Activated CD4-positive, alpha-beta T cell treated with anti-CD3 and anti-CD28 coated beads for 36 hours (primary cell): Measurements from ENCODE around the gene MTUS2. TPM values are rescaled to one million over a fixed set of nuclear protein-coding genes. Genes with fewer than 3 reads are reported as not detected.

ENCODE experiments used
- ATAC-seq: fragments of 200-7000 bp; cut with Tn5 transposase; one replicate; pipeline ENCODE4 v1.10.0; 2021; ENCODE audit warnings: mild to moderate bottlenecking, moderate library complexity
- CTCF ChIA-PET: fragments of 350-600 bp; sonication (Branson Sonifier 250); formaldehyde crosslinking; loops from one replicate; lab custom pipeline; 2021; ENCODE audit warnings: antibody characterized with exemption; lab: Charles Lee
- POLR2A ChIA-PET: fragments of 350-600 bp; sonication (Branson Sonifier 250); formaldehyde crosslinking; loops from one replicate; lab custom pipeline; 2021; ENCODE audit warnings: antibody characterized with exemption, inconsistent platforms; lab: Charles Lee
- DNase-seq: peaks from one replicate; pipeline ENCODE4 v3.0.0-alpha.2; 2020
- H3K27ac Mint-ChIP-seq: one replicate; pipeline ENCODE4 v1.8.0; 2021; ENCODE audit warnings: mixed read lengths
- H3K27me3 Mint-ChIP-seq: one replicate; pipeline ENCODE4 v1.8.0; 2021; ENCODE audit warnings: mixed read lengths
- H3K36me3 Mint-ChIP-seq: one replicate; pipeline ENCODE4 v1.8.0; 2021; ENCODE audit warnings: low read depth, mixed read lengths
- H3K4me1 Mint-ChIP-seq: one replicate; pipeline ENCODE4 v1.8.0; 2021; ENCODE audit warnings: mixed read lengths
- H3K4me3 Mint-ChIP-seq: one replicate; pipeline ENCODE4 v1.8.0; 2021; ENCODE audit warnings: mild to moderate bottlenecking, moderate library complexity, mixed read lengths
- H3K9me3 Mint-ChIP-seq: one replicate; pipeline ENCODE4 v1.8.0; 2021; ENCODE audit warnings: low read depth, mixed read lengths
- intact Hi-C, 2 experiments: fragments of 100-400 bp; cut with DNase I in 1 of 2; cut with micrococcal nuclease in 1 of 2; formaldehyde crosslinking; loops; one replicate each; pipeline versions ENCODE4 v1.14.2 to v1.15.1; 2022 to 2024; cut with DNase I, micrococcal nuclease
- total RNA-seq, 2 experiments: library from RNA; stranded (reverse); gene quantifications; one replicate each; pipeline ENCODE4 v1.2.3, GENCODE V29; 2021

Gene MTUS2
- total RNA-seq, 2 experiments from 2014 or later = 0.05 TPM; not detected in 1

GRCh38 chr13:29000826-29001225 lies 180.7 kb downstream of the MTUS2 start:
- ChIA-PET POLR2A (no interaction called here), CTCF (no interaction called here)
- DNase-seq = no peak
- H3K4me3 Mint-ChIP-seq = no peak overlapping the region
- intact Hi-C loops = no loop called here
- no peaks in the 10 kb centered on the region for H3K4me1 Mint-ChIP-seq
- no peaks in the 10 kb centered on the region for H3K36me3 Mint-ChIP-seq
- ATAC-seq = no peak
- no peak overlapping the region for H3K27ac Mint-ChIP-seq
- H3K27me3 Mint-ChIP-seq = peaks cover 4% of the 10 kb centered on the region
- H3K9me3 Mint-ChIP-seq = peaks cover 6% of the 10 kb centered on the region

GRCh38 chr13:29005035-29005762 lies 185.1 kb downstream of the MTUS2 start:
- intact Hi-C loops = no loop called here

GRCh38 chr13:29005763-29006120 lies 185.6 kb downstream of the MTUS2 start:
- Mint-ChIP-seq H3K27ac (no peak overlapping the region), H3K4me3 (no peak overlapping the region), H3K9me3 (peaks cover under 1% of the 10 kb centered on the region), H3K27me3 (peaks cover 4% of the 10 kb centered on the region), H3K36me3 (no peaks in the 10 kb centered on the region), H3K4me1 (no peaks in the 10 kb centered on the region)
- ChIA-PET POLR2A (no interaction called here), CTCF (no interaction called here)
- intact Hi-C loops = no loop called here
- DNase-seq = no peak
- no peak for ATAC-seq

More at GRCh38 chr13:29005035-29005762, 185.1 kb downstream of the MTUS2 start:
- H3K36me3 Mint-ChIP-seq = no peaks in the 10 kb centered on the region
- ATAC-seq (no peak), DNase-seq (no peak)
- CTCF ChIA-PET = no interaction called here
- POLR2A ChIA-PET = no interaction called here
- H3K4me3 Mint-ChIP-seq = no peak overlapping the region
- H3K27me3 Mint-ChIP-seq = peaks cover 4% of the 10 kb centered on the region
- peaks cover 3% of the 10 kb centered on the region for H3K9me3 Mint-ChIP-seq
- no peaks in the 10 kb centered on the region for H3K4me1 Mint-ChIP-seq
- no peak overlapping the region for H3K27ac Mint-ChIP-seq

GRCh38 chr13:29006359-29006850 lies 186.3 kb downstream of the MTUS2 start:
- no peaks in the 10 kb centered on the region for H3K4me1 Mint-ChIP-seq
- ChIA-PET POLR2A (no interaction called here), CTCF (no interaction called here)
- no peaks in the 10 kb centered on the region for H3K36me3 Mint-ChIP-seq
- no peak overlapping the region for H3K27ac Mint-ChIP-seq
- H3K9me3 Mint-ChIP-seq = no peaks in the 10 kb centered on the region
- H3K27me3 Mint-ChIP-seq = peaks cover 3% of the 10 kb centered on the region
- DNase-seq (no peak), ATAC-seq (no peak)
- intact Hi-C loops = no loop called here
- no peak overlapping the region for H3K4me3 Mint-ChIP-seq

GRCh38 chr13:29008296-29008695 lies 188.2 kb downstream of the MTUS2 start:
- H3K4me1 Mint-ChIP-seq = no peaks in the 10 kb centered on the region
- H3K27ac Mint-ChIP-seq = no peak overlapping the region
- ChIA-PET CTCF (no interaction called here), POLR2A (no interaction called here)
- no peaks in the 10 kb centered on the region for H3K36me3 Mint-ChIP-seq
- DNase-seq (no peak), ATAC-seq (no peak)
- H3K9me3 Mint-ChIP-seq = no peaks in the 10 kb centered on the region
- H3K27me3 Mint-ChIP-seq = peaks cover 3% of the 10 kb centered on the region
- no peak overlapping the region for H3K4me3 Mint-ChIP-seq
- intact Hi-C loops = no loop called here

- Mint-ChIP-seq H3K27me3 (no peaks in the 10 kb centered on the region), H3K4me3 (no peak overlapping the region), H3K9me3 (no peaks in the 10 kb centered on the region), H3K36me3 (no peaks in the 10 kb centered on the region), H3K27ac (no peak overlapping the region), H3K4me1 (peaks cover 7% of the 10 kb centered on the region)
- DNase-seq = no peak
- POLR2A ChIA-PET = no interaction called here
- CTCF ChIA-PET = no interaction called here
- no peak for ATAC-seq
- intact Hi-C loops = no loop called here
Measured at GRCh38 chr13:29020314-29020713, 200.2 kb downstream of the MTUS2 start.

- no peak overlapping the region for H3K4me3 Mint-ChIP-seq
- H3K36me3 Mint-ChIP-seq = no peaks in the 10 kb centered on the region
- intact Hi-C loops = no loop called here
- H3K27ac Mint-ChIP-seq = no peak overlapping the region
- peaks cover 7% of the 10 kb centered on the region for H3K4me1 Mint-ChIP-seq
- ChIA-PET CTCF (no interaction called here), POLR2A (no interaction called here)
- ATAC-seq = no peak
- H3K9me3 Mint-ChIP-seq = no peaks in the 10 kb centered on the region
- DNase-seq = no peak
- H3K27me3 Mint-ChIP-seq = no peaks in the 10 kb centered on the region
Measured at GRCh38 chr13:29021311-29021710, 201.2 kb downstream of the MTUS2 start.

- no peaks in the 10 kb centered on the region for H3K27me3 Mint-ChIP-seq
- no peaks in the 10 kb centered on the region for H3K36me3 Mint-ChIP-seq
- ATAC-seq (no peak), DNase-seq (no peak)
- H3K4me1 Mint-ChIP-seq = peaks cover 7% of the 10 kb centered on the region
- H3K4me3 Mint-ChIP-seq = no peak overlapping the region
- intact Hi-C loops = no loop called here
- ChIA-PET POLR2A (no interaction called here), CTCF (no interaction called here)
- H3K9me3 Mint-ChIP-seq = no peaks in the 10 kb centered on the region
- H3K27ac Mint-ChIP-seq = no peak overlapping the region
Measured at GRCh38 chr13:29021717-29022116, 201.6 kb downstream of the MTUS2 start.

- ChIA-PET POLR2A (no interaction called here), CTCF (no interaction called here)
- Mint-ChIP-seq H3K27ac (no peak overlapping the region), H3K4me3 (no peak overlapping the region), H3K27me3 (no peaks in the 10 kb centered on the region), H3K36me3 (no peaks in the 10 kb centered on the region), H3K9me3 (no peaks in the 10 kb centered on the region), H3K4me1 (peaks cover 7% of the 10 kb centered on the region)
- intact Hi-C loops = no loop called here
- DNase-seq (no peak), ATAC-seq (no peak)
Measured at GRCh38 chr13:29022410-29022809, 202.3 kb downstream of the MTUS2 start.

- H3K36me3 Mint-ChIP-seq = no peaks in the 10 kb centered on the region
- ATAC-seq (no peak), DNase-seq (no peak)
- no peak overlapping the region for H3K4me3 Mint-ChIP-seq
- intact Hi-C loops = no loop called here
- H3K27me3 Mint-ChIP-seq = no peaks in the 10 kb centered on the region
- peaks cover 7% of the 10 kb centered on the region for H3K4me1 Mint-ChIP-seq
- ChIA-PET POLR2A (no interaction called here), CTCF (no interaction called here)
- H3K9me3 Mint-ChIP-seq = no peaks in the 10 kb centered on the region
- no peak overlapping the region for H3K27ac Mint-ChIP-seq
Measured at GRCh38 chr13:29022968-29023367, 202.8 kb downstream of the MTUS2 start.

- ChIA-PET CTCF (no interaction called here), POLR2A (no interaction called here)
- ATAC-seq (no peak), DNase-seq (no peak)
- peaks cover 7% of the 10 kb centered on the region for H3K4me1 Mint-ChIP-seq
- H3K36me3 Mint-ChIP-seq = no peaks in the 10 kb centered on the region
- no peaks in the 10 kb centered on the region for H3K27me3 Mint-ChIP-seq
- H3K9me3 Mint-ChIP-seq = peaks cover 3% of the 10 kb centered on the region
- no peak overlapping the region for H3K27ac Mint-ChIP-seq
- H3K4me3 Mint-ChIP-seq = no peak overlapping the region
- intact Hi-C loops = no loop called here
Measured at GRCh38 chr13:29024783-29025182, 204.6 kb downstream of the MTUS2 start.

- no peak for DNase-seq
- Mint-ChIP-seq H3K4me1 (no peaks in the 10 kb centered on the region), H3K36me3 (no peaks in the 10 kb centered on the region), H3K9me3 (peaks cover 3% of the 10 kb centered on the region), H3K27ac (no peak overlapping the region), H3K4me3 (no peak overlapping the region), H3K27me3 (no peaks in the 10 kb centered on the region)
- CTCF ChIA-PET = no interaction called here
- intact Hi-C loops = no loop called here
- ATAC-seq = no peak
- POLR2A ChIA-PET = no interaction called here
Measured at GRCh38 chr13:29028868-29029267, 208.7 kb downstream of the MTUS2 start.
